ENCODE data around the gene C19orf73. TPM values are rescaled to one million over a fixed set of nuclear protein-coding genes. Genes with fewer than 3 reads are reported as not detected.

Gene C19orf73
- total RNA-seq, 1 experiment from 2014 or later: 2.2 TPM

- TF ChIP-seq, protein P1, sequence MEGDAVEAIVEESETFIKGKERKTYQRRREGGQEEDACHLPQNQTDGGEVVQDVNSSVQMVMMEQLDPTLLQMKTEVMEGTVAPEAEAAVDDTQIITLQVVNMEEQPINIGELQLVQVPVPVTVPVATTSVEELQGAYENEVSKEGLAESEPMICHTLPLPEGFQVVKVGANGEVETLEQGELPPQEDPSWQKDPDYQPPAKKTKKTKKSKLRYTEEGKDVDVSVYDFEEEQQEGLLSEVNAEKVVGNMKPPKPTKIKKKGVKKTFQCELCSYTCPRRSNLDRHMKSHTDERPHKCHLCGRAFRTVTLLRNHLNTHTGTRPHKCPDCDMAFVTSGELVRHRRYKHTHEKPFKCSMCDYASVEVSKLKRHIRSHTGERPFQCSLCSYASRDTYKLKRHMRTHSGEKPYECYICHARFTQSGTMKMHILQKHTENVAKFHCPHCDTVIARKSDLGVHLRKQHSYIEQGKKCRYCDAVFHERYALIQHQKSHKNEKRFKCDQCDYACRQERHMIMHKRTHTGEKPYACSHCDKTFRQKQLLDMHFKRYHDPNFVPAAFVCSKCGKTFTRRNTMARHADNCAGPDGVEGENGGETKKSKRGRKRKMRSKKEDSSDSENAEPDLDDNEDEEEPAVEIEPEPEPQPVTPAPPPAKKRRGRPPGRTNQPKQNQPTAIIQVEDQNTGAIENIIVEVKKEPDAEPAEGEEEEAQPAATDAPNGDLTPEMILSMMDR (IDR thresholded peaks at IDR 0.05 in 2 of 3, conservative IDR thresholded peaks at IDR 0.05 in 1 of 3; ENCODE audit: borderline replicate concordance in 1 of 3, insufficient read depth in 1 of 3, low read depth in 2 of 3, low read length in 2 of 3): no peak
- no peak for TF ChIP-seq ZNF274 (IDR thresholded peaks at IDR 0.05; ENCODE audit: low read depth, low read length)
These were observed 49.9 kb downstream of the C19orf73 start (continued) for GRCh38 chr19:49069026-49069425.

Other genes with a start within 250 kb of the C19orf73 start
- gene PPP1R15A, start 246.7 kb downstream of the C19orf73 start, total RNA-seq (2021; ENCODE audit: unreplicated experiment): 50.3 TPM
- not detected for gene TULP2, start 220.4 kb downstream of the C19orf73 start, total RNA-seq (2021; ENCODE audit: unreplicated experiment)
- gene NUCB1, start 218.8 kb downstream of the C19orf73 start, total RNA-seq (2021; ENCODE audit: unreplicated experiment): 88.8 TPM
- 8.6 TPM for gene DHDH, start 185.4 kb downstream of the C19orf73 start, total RNA-seq (2021; ENCODE audit: unreplicated experiment)
- 96.4 TPM for gene BAX, start 164.3 kb downstream of the C19orf73 start, total RNA-seq (2021; ENCODE audit: unreplicated experiment)
- gene FTL, start 153.8 kb downstream of the C19orf73 start, total RNA-seq (2021; ENCODE audit: unreplicated experiment): 1,885 TPM
- 50.7 TPM for gene GYS1, start 125.8 kb downstream of the C19orf73 start, total RNA-seq (2021; ENCODE audit: unreplicated experiment)
- gene RUVBL2, start 125.3 kb downstream of the C19orf73 start, total RNA-seq (2021; ENCODE audit: unreplicated experiment): 270 TPM
- gene LHB, start 102.1 kb downstream of the C19orf73 start, total RNA-seq (2021; ENCODE audit: unreplicated experiment): 3.7 TPM
- gene CGB3, start 94.8 kb downstream of the C19orf73 start, total RNA-seq (2021; ENCODE audit: unreplicated experiment): not detected
- gene CGB2, start 87.3 kb downstream of the C19orf73 start, total RNA-seq (2021; ENCODE audit: unreplicated experiment): 5.0 TPM
- gene CGB1, start 82.2 kb downstream of the C19orf73 start, total RNA-seq (2021; ENCODE audit: unreplicated experiment): 0.76 TPM
- gene CGB5, start 75.3 kb downstream of the C19orf73 start, total RNA-seq (2021; ENCODE audit: unreplicated experiment): not detected
- gene CGB8, start 70.0 kb downstream of the C19orf73 start, total RNA-seq (2021; ENCODE audit: unreplicated experiment): 0.34 TPM
- 5.4 TPM for gene CGB7, start 61.4 kb downstream of the C19orf73 start, total RNA-seq (2021; ENCODE audit: unreplicated experiment)
- 1.7 TPM for gene NTF4, start 54.3 kb downstream of the C19orf73 start, total RNA-seq (2021; ENCODE audit: unreplicated experiment)
- gene KCNA7, start 46.4 kb downstream of the C19orf73 start, total RNA-seq (2021; ENCODE audit: unreplicated experiment): not detected
- gene SNRNP70, start 33.7 kb downstream of the C19orf73 start, total RNA-seq (2021; ENCODE audit: unreplicated experiment): 236 TPM
- 7.2 TPM for gene LIN7B, start 4.8 kb downstream of the C19orf73 start, total RNA-seq (2021; ENCODE audit: unreplicated experiment)
- 28.1 TPM for gene PPFIA3, start 401 bp upstream of the C19orf73 start, total RNA-seq (2021; ENCODE audit: unreplicated experiment)
- not detected for gene HRC, start 36.3 kb upstream of the C19orf73 start, total RNA-seq (2021; ENCODE audit: unreplicated experiment)
- gene TRPM4, start 38.6 kb upstream of the C19orf73 start, total RNA-seq (2021; ENCODE audit: unreplicated experiment): 44.2 TPM
- 5.0 TPM for gene SLC6A16, start 206.0 kb upstream of the C19orf73 start, total RNA-seq (2021; ENCODE audit: unreplicated experiment)
- gene CD37, start 216.3 kb upstream of the C19orf73 start, total RNA-seq (2021; ENCODE audit: unreplicated experiment): 0.76 TPM
- 31.9 TPM for gene TEAD2, start 243.3 kb upstream of the C19orf73 start, total RNA-seq (2021; ENCODE audit: unreplicated experiment)
- 1.0 TPM for gene DKKL1, start 244.7 kb upstream of the C19orf73 start, total RNA-seq (2021; ENCODE audit: unreplicated experiment)